PC-3 (cell line): ENCODE measurements around the gene TMEM273. TPM values are rescaled to one million over a fixed set of nuclear protein-coding genes. Genes with fewer than 3 reads are reported as not detected.

Source experiments
- ATAC-seq: fragments of 200-7000 bp; cut with Tn5 transposase; 2 replicates; pipeline ENCODE4 v1.9.1; 2020; ENCODE audit warnings: mild to moderate bottlenecking, moderate library complexity
- BruUV-seq: library from RNA; stranded (reverse); fragments of 400-500 nt; replicated peaks from 2 replicates; lab custom pipeline; 2021; lab: Mats Ljungman, UMichigan
- CTCF ChIA-PET: fragments of 300-600 bp; sonication (Branson Sonifier 250); formaldehyde crosslinking; loops from one replicate; lab custom pipeline; 2022; ENCODE audit warnings: antibody characterized with exemption; lab: Charles Lee
- POLR2A ChIA-PET: fragments of 300-600 bp; sonication (Branson Sonifier 250); formaldehyde crosslinking; loops from one replicate; lab custom pipeline; 2022; ENCODE audit warnings: antibody characterized with exemption; ENCODE audit not compliant: unreplicated experiment; lab: Charles Lee
- DNase-seq: peaks from one replicate; pipeline ENCODE4 v3.0.0-alpha.2; 2015
- H2AFZ ChIP-seq: fragments of 300-600 bp; sonication (generic); 2 replicates; pipeline ENCODE4 v1.6.0; 2016; ENCODE audit warnings: antibody characterized with exemption, low read length
- H3F3A ChIP-seq: fragments of 300-600 bp; sonication (generic); one replicate; pipeline ENCODE4 v1.6.0; 2017; ENCODE audit warnings: antibody characterized with exemption, low read length, control low read depth, mild to moderate bottlenecking; ENCODE audit not compliant: unreplicated experiment
- H3K27ac ChIP-seq: fragments of 300-600 bp; sonication (generic); 2 replicates; pipeline ENCODE4 v1.5.1; 2016; ENCODE audit warnings: mild to moderate bottlenecking, low read length
- H3K27me3 ChIP-seq: fragments of 300-600 bp; sonication (generic); 2 replicates; pipeline ENCODE4 v1.6.1; 2016; ENCODE audit warnings: low read length, mixed read lengths
- H3K36me3 ChIP-seq: fragments of 300-600 bp; sonication (generic); 2 replicates; pipeline ENCODE4 v1.6.1; 2016; ENCODE audit warnings: low read depth, mixed run types, low read length, mixed read lengths
- H3K4me1 ChIP-seq: fragments of 300-600 bp; sonication (generic); 2 replicates; pipeline ENCODE4 v1.5.1; 2016; ENCODE audit warnings: low read length; ENCODE audit not compliant: insufficient read depth
- H3K4me2 ChIP-seq: fragments of 300-600 bp; sonication (generic); 2 replicates; pipeline ENCODE4 v1.6.0; 2016; ENCODE audit warnings: low read length
- H3K4me3 ChIP-seq: fragments of 300-600 bp; sonication (generic); 2 replicates; pipeline ENCODE4 v1.5.1; 2016; ENCODE audit warnings: mild to moderate bottlenecking, low read length, mixed read lengths
- H3K79me2 ChIP-seq: fragments of 300-600 bp; sonication (generic); 2 replicates; pipeline ENCODE4 v1.6.1; 2017; ENCODE audit warnings: low read length, mixed read lengths
- H3K9ac ChIP-seq: fragments of 300-600 bp; sonication (generic); 2 replicates; pipeline ENCODE4 v1.6.0; 2016; ENCODE audit warnings: mild to moderate bottlenecking, low read length
- H3K9me2 ChIP-seq: fragments of 300-600 bp; sonication (generic); replicated peaks from 2 replicates; pipeline ENCODE4 v1.6.1; 2016; ENCODE audit warnings: mixed run types, low read length, mixed read lengths
- H3K9me3 ChIP-seq: fragments of 300-600 bp; sonication (generic); 2 replicates; pipeline ENCODE4 v1.6.1; 2016; ENCODE audit warnings: low read length, mixed read lengths
- H4K20me1 ChIP-seq: fragments of 300-600 bp; sonication (generic); 2 replicates; pipeline ENCODE4 v1.6.1; 2016; ENCODE audit warnings: low read length, mixed read lengths
- EZH2 ChIP-seq: fragments of 300-600 bp; sonication (generic); IDR thresholded peaks from one replicate; pipeline ENCODE4 v1.6.1; 2017; ENCODE audit warnings: antibody characterized with exemption, mild to moderate bottlenecking, low read length; ENCODE audit not compliant: unreplicated experiment
- EZH2phosphoT487 ChIP-seq: fragments of 300-600 bp; sonication (generic); IDR thresholded peaks from 2 replicates; pipeline ENCODE4 v1.6.1; 2018; ENCODE audit warnings: mild to moderate bottlenecking, antibody characterized with exemption, low read length, borderline replicate concordance
- intact Hi-C: fragments of 100-400 bp; cut with micrococcal nuclease; formaldehyde crosslinking; loops from 2 replicates; pipeline ENCODE4 v1.9.0; 2023
- total RNA-seq: library from RNA; depleted of rRNA; stranded (reverse); fragments of >200 nt; gene quantifications from 2 replicates; pipeline ENCODE4 v1.2.3, GENCODE V29; 2014
- TF ChIP-seq, protein P1 (sequence below): fragments of 300-600 bp; sonication (generic); conservative IDR thresholded peaks from 2 replicates; pipeline ENCODE4 v1.5.1; 2017; ENCODE audit warnings: antibody characterized with exemption, low read depth, mild to moderate bottlenecking, low read length

Gene TMEM273
- total RNA-seq, 1 experiment from 2014 or later = not detected

GRCh38 chr10:49108656-49109055, 79.5 kb downstream of the TMEM273 start:
- H4K20me1 ChIP-seq = no peaks in the 10 kb centered on the region
- CTCF ChIA-PET = no interaction called here
- POLR2A ChIA-PET = no interaction called here

DNA sequence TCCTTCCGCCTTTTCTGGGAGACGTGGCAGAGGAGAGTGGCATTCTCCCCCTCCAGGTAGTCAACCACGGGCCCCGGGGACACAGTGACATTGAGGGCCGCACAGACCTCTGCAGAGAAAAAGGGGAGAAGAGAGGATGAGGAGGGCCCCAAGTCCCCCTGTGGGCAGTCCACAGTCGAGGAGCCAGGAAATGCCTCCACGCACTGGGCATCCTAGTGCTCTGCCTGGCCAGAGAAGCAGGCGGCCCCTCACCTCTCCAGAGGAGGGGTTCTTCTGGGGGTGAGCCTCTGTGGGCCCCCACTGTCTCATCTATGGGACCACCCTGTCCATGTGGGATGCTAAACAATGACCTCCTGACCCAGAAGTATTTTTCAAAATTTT, 80.3 kb downstream of the TMEM273 start:
- DNase-seq (no peak), ATAC-seq (no peak)
- no peaks in the 10 kb centered on the region for H3K9me3 ChIP-seq
- ChIA-PET CTCF (no interaction called here), POLR2A (no interaction called here)
- no TSS peak for BruUV-seq
- TF ChIP-seq EZH2phosphoT487 (no peak), EZH2 (no peak)
- TF ChIP-seq, protein P1, sequence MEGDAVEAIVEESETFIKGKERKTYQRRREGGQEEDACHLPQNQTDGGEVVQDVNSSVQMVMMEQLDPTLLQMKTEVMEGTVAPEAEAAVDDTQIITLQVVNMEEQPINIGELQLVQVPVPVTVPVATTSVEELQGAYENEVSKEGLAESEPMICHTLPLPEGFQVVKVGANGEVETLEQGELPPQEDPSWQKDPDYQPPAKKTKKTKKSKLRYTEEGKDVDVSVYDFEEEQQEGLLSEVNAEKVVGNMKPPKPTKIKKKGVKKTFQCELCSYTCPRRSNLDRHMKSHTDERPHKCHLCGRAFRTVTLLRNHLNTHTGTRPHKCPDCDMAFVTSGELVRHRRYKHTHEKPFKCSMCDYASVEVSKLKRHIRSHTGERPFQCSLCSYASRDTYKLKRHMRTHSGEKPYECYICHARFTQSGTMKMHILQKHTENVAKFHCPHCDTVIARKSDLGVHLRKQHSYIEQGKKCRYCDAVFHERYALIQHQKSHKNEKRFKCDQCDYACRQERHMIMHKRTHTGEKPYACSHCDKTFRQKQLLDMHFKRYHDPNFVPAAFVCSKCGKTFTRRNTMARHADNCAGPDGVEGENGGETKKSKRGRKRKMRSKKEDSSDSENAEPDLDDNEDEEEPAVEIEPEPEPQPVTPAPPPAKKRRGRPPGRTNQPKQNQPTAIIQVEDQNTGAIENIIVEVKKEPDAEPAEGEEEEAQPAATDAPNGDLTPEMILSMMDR = no peak
- H3K27ac ChIP-seq = no peak overlapping the region
- no peaks in the 10 kb centered on the region for H3K4me1 ChIP-seq
- H4K20me1 ChIP-seq = no peaks in the 10 kb centered on the region
- no peaks in the 10 kb centered on the region for H3K79me2 ChIP-seq
- H3F3A ChIP-seq = no peaks in the 10 kb centered on the region
- H3K27me3 ChIP-seq = peaks cover 62% of the 10 kb centered on the region
- no peaks in the 10 kb centered on the region for H3K9me2 ChIP-seq
- no peak overlapping the region for H3K4me2 ChIP-seq
- no peaks in the 10 kb centered on the region for H3K36me3 ChIP-seq
- intact Hi-C loops = no loop called here
- no peak overlapping the region for H3K4me3 ChIP-seq
- no peak overlapping the region for H3K9ac ChIP-seq
- H2AFZ ChIP-seq = no peak overlapping the region

More at GRCh38 chr10:49108656-49109055, 79.5 kb downstream of the TMEM273 start:
- Histone ChIP-seq H3K9me2 (no peaks in the 10 kb centered on the region), H3K4me2 (no peak overlapping the region), H3K4me1 (no peaks in the 10 kb centered on the region), H3K27me3 (peaks cover 62% of the 10 kb centered on the region), H3K36me3 (no peaks in the 10 kb centered on the region), H3K4me3 (no peak overlapping the region), H3K79me2 (no peaks in the 10 kb centered on the region), H3K9ac (no peak overlapping the region), H3K9me3 (no peaks in the 10 kb centered on the region), H3F3A (no peaks in the 10 kb centered on the region), H2AFZ (no peak overlapping the region), H3K27ac (no peak overlapping the region)
- DNase-seq (no peak), ATAC-seq (no peak)
- no TSS peak for BruUV-seq
- no peak for TF ChIP-seq EZH2phosphoT487
- TF ChIP-seq EZH2 = no peak
- TF ChIP-seq, protein P1 = no peak
- intact Hi-C loops = no loop called here

- ChIA-PET POLR2A (no interaction called here), CTCF (no interaction called here)
- Histone ChIP-seq H3K4me3 (no peak overlapping the region), H4K20me1 (no peaks in the 10 kb centered on the region), H3K9ac (no peak overlapping the region), H3F3A (no peaks in the 10 kb centered on the region), H3K27me3 (peaks cover 62% of the 10 kb centered on the region), H3K4me2 (no peak overlapping the region), H3K9me2 (no peaks in the 10 kb centered on the region), H3K27ac (no peak overlapping the region), H3K79me2 (no peaks in the 10 kb centered on the region), H2AFZ (no peak overlapping the region), H3K4me1 (no peaks in the 10 kb centered on the region), H3K9me3 (no peaks in the 10 kb centered on the region), H3K36me3 (no peaks in the 10 kb centered on the region)
- no TSS peak for BruUV-seq
- TF ChIP-seq EZH2 (no peak), EZH2phosphoT487 (no peak)
- TF ChIP-seq, protein P1 = no peak
- intact Hi-C loops = no loop called here
- DNase-seq = no peak
- ATAC-seq = no peak
Observed at GRCh38 chr10:49107111-49107886, 80.9 kb downstream of the TMEM273 start.
